IPS-NIHi11 (cell line): ENCODE measurements around the gene TMEM26.
"Not testable (repeated sequence)": the region's sequence is repeated elsewhere in the genome, so short reads cannot be mapped to it uniquely, and the experiment has no call there.

Experiments
- DNase-seq: peaks from one replicate; pipeline ENCODE4 v3.0.0; 2012; ENCODE audit warnings: mixed read lengths, low spot score

TMEM26 gene

GRCh38 chr10:61398366-61399129, 54.6 kb downstream of the TMEM26 start:
- no peak for DNase-seq

DNA sequence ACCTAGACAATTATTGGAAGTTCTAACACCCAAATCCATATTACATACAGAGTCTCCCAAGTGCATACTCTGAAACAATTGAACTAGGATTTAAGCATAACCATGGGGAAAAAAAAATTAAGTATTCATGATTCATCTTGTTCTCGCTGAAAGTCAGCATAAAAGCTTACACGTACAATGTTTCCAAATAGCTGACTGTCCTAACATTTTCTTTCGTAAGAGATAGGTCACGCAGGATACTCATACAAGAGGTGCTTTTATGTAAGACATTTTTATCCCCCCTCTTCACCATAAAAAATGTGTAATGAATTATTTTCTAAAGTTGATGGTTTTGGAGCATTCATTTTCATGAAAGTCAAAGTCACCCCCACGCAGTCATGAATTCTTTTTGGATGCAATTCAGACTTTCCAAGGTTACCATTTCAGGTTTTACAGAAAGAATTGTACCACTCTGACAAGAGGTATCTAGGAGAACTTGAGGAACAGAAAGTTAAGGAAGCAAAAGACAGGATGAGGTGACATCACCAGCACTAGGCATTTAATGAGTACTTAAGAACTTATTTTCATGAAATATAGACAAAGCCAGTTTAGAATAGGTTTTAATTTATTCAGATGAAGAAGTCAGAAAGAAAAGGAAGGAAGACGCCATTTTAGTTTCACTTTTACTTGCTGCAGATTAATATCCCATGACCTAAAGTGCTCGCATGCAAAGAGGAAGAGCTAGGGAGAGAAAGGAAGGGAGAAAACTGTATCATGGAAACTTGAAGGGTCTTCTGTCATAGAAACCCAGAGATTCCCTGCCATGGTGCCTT, 55.8 kb downstream of the TMEM26 start:
- DNase-seq = no peak

- DNase-seq = no peak
Measured at GRCh38 chr10:61391281-61391680, 61.9 kb downstream of the TMEM26 start.

DNA sequence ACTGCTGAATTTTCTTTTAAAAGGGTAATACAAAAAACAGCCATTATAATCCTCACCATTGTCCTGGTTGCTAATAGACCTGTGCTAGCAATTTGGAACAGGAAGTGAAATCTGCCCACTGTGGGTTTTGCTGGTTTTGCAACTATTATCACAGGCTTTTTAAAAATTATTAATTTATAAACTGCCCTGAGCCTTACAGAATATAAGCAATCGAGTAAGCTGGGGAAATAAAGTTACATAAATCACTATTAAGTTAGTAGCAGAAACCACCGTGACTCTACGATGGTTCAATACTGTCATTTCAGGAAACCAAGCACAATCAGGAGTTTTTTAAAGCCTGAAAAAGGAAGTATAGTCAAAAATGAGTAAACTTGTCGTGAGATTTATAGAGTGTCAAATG, 62.3 kb downstream of the TMEM26 start:
- DNase-seq = no peak

GRCh38 chr10:61389887-61390286, 63.3 kb downstream of the TMEM26 start:
- no peak for DNase-seq

GRCh38 chr10:61388986-61389385, 64.2 kb downstream of the TMEM26 start:
- DNase-seq = not testable (repeated sequence)

- DNase-seq = no peak
Measured at GRCh38 chr10:61385231-61386001, 67.8 kb downstream of the TMEM26 start.

DNA sequence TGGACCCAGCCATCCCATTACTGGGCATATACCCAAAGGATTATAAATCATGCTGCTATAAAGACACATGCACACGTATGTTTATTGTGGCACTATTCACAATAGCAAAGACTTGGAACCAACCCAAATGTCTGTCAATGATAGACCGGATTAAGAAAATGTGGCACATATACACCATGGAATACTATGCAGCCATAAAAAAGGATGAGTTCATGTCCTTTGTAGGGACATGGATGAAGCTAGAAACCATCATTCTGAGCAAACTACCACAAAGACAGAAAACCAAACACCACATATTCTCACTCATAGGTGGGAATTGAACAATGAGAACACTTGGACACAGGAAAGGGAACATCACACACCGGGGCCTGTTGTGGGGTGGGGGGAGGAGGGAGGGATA, 72.0 kb downstream of the TMEM26 start:
- DNase-seq = not testable (repeated sequence)

- DNase-seq = no peak
Measured at GRCh38 chr10:61378865-61379264, 74.3 kb downstream of the TMEM26 start.

GRCh38 chr10:61376908-61377368, 76.2 kb downstream of the TMEM26 start:
- DNase-seq = no peak

GRCh38 chr10:61376377-61376776, 76.8 kb downstream of the TMEM26 start:
- DNase-seq = no peak

- DNase-seq = no peak
Measured at GRCh38 chr10:61366365-61366764, 86.8 kb downstream of the TMEM26 start.

DNA sequence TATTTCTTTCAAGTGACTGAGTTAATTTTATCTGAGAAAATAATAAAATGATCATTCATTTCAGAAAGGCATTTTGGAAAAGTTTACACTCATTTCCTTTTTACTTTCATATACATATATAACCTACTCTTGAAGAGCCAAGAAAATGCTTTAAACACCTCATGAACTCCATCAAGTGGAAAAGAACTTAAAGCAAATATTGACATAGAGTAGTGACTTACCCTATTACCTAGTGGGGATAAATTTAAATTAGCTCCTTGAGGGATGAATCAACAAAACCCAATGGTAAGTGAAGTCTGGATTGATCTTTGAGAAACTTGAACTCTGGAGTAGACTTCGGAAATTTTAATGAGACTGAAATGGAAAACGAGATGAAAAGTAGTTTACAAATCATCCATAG, 88.6 kb downstream of the TMEM26 start:
- DNase-seq = no peak

GRCh38 chr10:61363006-61363405, 90.2 kb downstream of the TMEM26 start:
- DNase-seq = no peak

- DNase-seq = no peak
Measured at GRCh38 chr10:61359452-61359851, 93.7 kb downstream of the TMEM26 start.

DNA sequence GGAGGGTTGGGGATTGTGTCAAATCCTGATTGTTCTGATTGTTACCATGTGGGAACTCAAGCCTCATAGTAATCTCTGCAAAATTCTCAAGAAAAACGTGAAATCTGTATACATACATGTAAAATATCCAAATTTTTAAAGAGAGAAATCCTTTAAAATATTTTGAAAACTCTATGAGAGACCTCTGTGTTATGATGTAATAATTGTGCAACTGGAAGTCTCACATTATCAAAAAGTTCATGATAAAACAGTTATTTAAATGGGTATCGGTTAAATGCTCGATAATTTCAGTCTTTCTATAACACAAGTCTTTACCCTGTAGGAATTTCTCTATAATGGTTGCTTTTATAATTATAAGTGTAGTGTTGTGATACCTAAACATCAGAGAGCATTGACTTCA, 95.5 kb downstream of the TMEM26 start:
- no peak for DNase-seq
